ENCODE results near the gene COPA. TPM values are rescaled to one million over a fixed set of nuclear protein-coding genes. Genes with fewer than 3 reads are reported as not detected.
A peak's percentile ranks its signal among the peaks of the same experiment; 100 is the strongest.
"Not testable (repeated sequence)": the region's sequence is repeated elsewhere in the genome, so short reads cannot be mapped to it uniquely, and the experiment has no call there.

Gene COPA
- total RNA-seq, 6 donors from 2014 or later, result 99.4 to 165 (median 141) TPM

- H3K4me1 ChIP-seq, result peaks cover 0 to 12% (median 0%) of the 10 kb centered on the region in 4 donors
- no peak overlapping the region for H3K27ac ChIP-seq
- peak; percentile 88 to 89 for ATAC-seq (ENCODE audit: low FRiP score in 2 of 2)
- H3K27me3 ChIP-seq, result no peaks in the 10 kb centered on the region
- DNase-seq, result peak in 1 of 2 donors; percentile 80
- no peaks in the 10 kb centered on the region for H3K9me3 ChIP-seq
- peak; percentile 65 to 88 (median 80) for TF ChIP-seq CTCF (IDR thresholded peaks at IDR 0.05)
- TF ChIP-seq POLR2A (IDR thresholded peaks at IDR 0.05), result no peak
- 42 to 52% methylated on average over 11 of the region's 11 CpGs for WGBS, 2 donors
- no peak overlapping the region for H3K4me3 ChIP-seq
- H3K36me3 ChIP-seq, result peaks cover 61 to 83% (median 79%) of the 10 kb centered on the region in 4 donors
These were observed 51.5 kb downstream of the COPA start for GRCh38 chr1:160291248-160292220.

- H3K9me3 ChIP-seq; ATAC-seq (ENCODE audit: low FRiP score in 2 of 2); H3K4me3 ChIP-seq; DNase-seq; H3K27me3 ChIP-seq; H3K27ac ChIP-seq: not testable (repeated sequence)
- Histone ChIP-seq H3K4me1 (peaks cover 12 to 42% (median 21%) of the 10 kb centered on the region in 4 donors), H3K36me3 (peaks cover 25 to 46% (median 41%) of the 10 kb centered on the region in 4 donors)
- WGBS, 2 donors, result 95% methylated on average over 12 of the region's 12 CpGs
These were observed 55.3 kb downstream of the COPA start for GRCh38 chr1:160287769-160288168.

GRCh38 chr1:160285506-160285905, 57.5 kb downstream of the COPA start:
- WGBS, 2 donors, result 75 to 83% methylated on average over 23 of the region's 23 CpGs
- no peak for TF ChIP-seq CTCF (IDR thresholded peaks at IDR 0.05)
- no peak for TF ChIP-seq EP300 (IDR thresholded peaks at IDR 0.05)
- TF ChIP-seq POLR2AphosphoS5 (IDR thresholded peaks at IDR 0.05), result no peak
- no peak for TF ChIP-seq POLR2A (IDR thresholded peaks at IDR 0.05)
- DNase-seq (peak in 1 of 2 donors; percentile 48), ATAC-seq (ENCODE audit: low FRiP score in 2 of 2) (no peak)
- Histone ChIP-seq H3K4me3 (peak overlapping the region in 3 of 4 donors; percentile 67 to 93 (median 80)), H3K27me3 (no peaks in the 10 kb centered on the region), H3K9me3 (no peaks in the 10 kb centered on the region), H3K27ac (peak overlapping the region in 1 of 4 donors; percentile 74), H3K4me1 (peaks cover 12 to 36% (median 21%) of the 10 kb centered on the region in 4 donors), H3K36me3 (peaks cover 18 to 46% (median 38%) of the 10 kb centered on the region in 4 donors)

- DNase-seq, result peak; percentile 95 to 96
- WGBS, 2 donors, result 0 to 1% methylated on average over 27 of the region's 27 CpGs
- no peaks in the 10 kb centered on the region for H3K27me3 ChIP-seq
- peaks cover 21 to 46% (median 37%) of the 10 kb centered on the region in 4 donors for H3K36me3 ChIP-seq
- H3K27ac ChIP-seq, result peak within 1 kb of the TSS; percentile 74 to 92 (median 83)
- peak within 1 kb of the TSS; percentile 67 to 93 (median 77) for H3K4me3 ChIP-seq
- H3K4me1 ChIP-seq, result peaks cover 12 to 36% (median 21%) of the 10 kb centered on the region in 4 donors
- no peaks in the 10 kb centered on the region for H3K9me3 ChIP-seq
- TF ChIP-seq EP300 (IDR thresholded peaks at IDR 0.05) (peak in 1 of 4 donors; percentile 64), CTCF (IDR thresholded peaks at IDR 0.05) (no peak), POLR2AphosphoS5 (IDR thresholded peaks at IDR 0.05) (peak; percentile 95 to 98), POLR2A (IDR thresholded peaks at IDR 0.05) (peak in 3 of 4 donors; percentile 62 to 83 (median 69))
- peak; percentile 99 to 100 for ATAC-seq (ENCODE audit: low FRiP score in 2 of 2)
These were observed 58.2 kb downstream of the COPA start, which contains the start of gene PEX19 for GRCh38 chr1:160284782-160285344. TSS of gene PEX19 (minus strand) at chr1:160285133. CDS start at chr1:160285124, 9 bp downstream.

GRCh38 chr1:160284220-160284781, 58.7 kb downstream of the COPA start:
- Histone ChIP-seq H3K27ac (peak overlapping the region; percentile 74 to 92 (median 83)), H3K9me3 (no peaks in the 10 kb centered on the region), H3K36me3 (peaks cover 21 to 46% (median 37%) of the 10 kb centered on the region in 4 donors), H3K4me1 (peaks cover 12 to 36% (median 21%) of the 10 kb centered on the region in 4 donors), H3K4me3 (peak overlapping the region; percentile 67 to 93 (median 77)), H3K27me3 (no peaks in the 10 kb centered on the region)
- TF ChIP-seq POLR2AphosphoS5 (IDR thresholded peaks at IDR 0.05) (peak in 1 of 2 donors; percentile 55), POLR2A (IDR thresholded peaks at IDR 0.05) (peak in 2 of 4 donors; percentile 12 to 15), EP300 (IDR thresholded peaks at IDR 0.05) (no peak), CTCF (IDR thresholded peaks at IDR 0.05) (no peak)
- DNase-seq (peak in 1 of 2 donors; percentile 67), ATAC-seq (ENCODE audit: low FRiP score in 2 of 2) (peak; percentile 63 to 72)
- 2 to 4% methylated on average over 15 of the region's 15 CpGs for WGBS, 2 donors

All from upper lobe of left lung (tissue), 6 donors.